Ectodermal cell (in vitro differentiated cells): ENCODE results near the gene SREBF1.

ENCODE experiments used
- H3K27ac ChIP-seq: 2 replicates; pipeline ENCODE4 v1.7.0; 2013; ENCODE audit warnings: mild to moderate bottlenecking, low read depth, low read length; ENCODE audit not compliant: insufficient read depth, poor library complexity, severe bottlenecking
- H3K27me3 ChIP-seq: 2 replicates; pipeline ENCODE4 v1.7.0; 2013; ENCODE audit warnings: mild to moderate bottlenecking, low read length; ENCODE audit not compliant: insufficient read depth, control insufficient read depth, poor library complexity, severe bottlenecking
- H3K36me3 ChIP-seq: one replicate; pipeline ENCODE4 v1.7.0; 2013; ENCODE audit warnings: low read length; ENCODE audit not compliant: control insufficient read depth, insufficient read depth
- H3K4me1 ChIP-seq: one replicate; pipeline ENCODE4 v1.7.0; 2013; ENCODE audit warnings: low read length; ENCODE audit not compliant: control insufficient read depth, insufficient read depth
- H3K4me3 ChIP-seq: 2 replicates; pipeline ENCODE4 v1.7.0; 2013; ENCODE audit warnings: low read depth, low read length, control low read depth; ENCODE audit not compliant: insufficient read depth
- H3K9me3 ChIP-seq: 2 replicates; pipeline ENCODE4 v1.7.0; 2013; ENCODE audit warnings: mild to moderate bottlenecking, low read length, moderate library complexity; ENCODE audit not compliant: control insufficient read depth
- WGBS, 2 experiments: methylation state at CpG; one replicate each; pipeline ENCODE4 v1.1.7; 2013; ENCODE audit warnings: missing lambda C conversion rate in 2 of 2; 5-methylcytosine and 5-hydroxymethylcytosine counted together

Gene SREBF1

GRCh38 chr17:17767887-17768418 lies 68.8 kb downstream of the SREBF1 start:
- WGBS, 2 experiments = 91 to 93% methylated on average over 6 of the region's 6 CpGs
- Histone ChIP-seq H3K27ac (peak overlapping the region; percentile 30), H3K4me1 (peaks cover 67% of the 10 kb centered on the region), H3K4me3 (no peak overlapping the region), H3K9me3 (no peaks in the 10 kb centered on the region), H3K36me3 (no peaks in the 10 kb centered on the region), H3K27me3 (no peaks in the 10 kb centered on the region)

DNA sequence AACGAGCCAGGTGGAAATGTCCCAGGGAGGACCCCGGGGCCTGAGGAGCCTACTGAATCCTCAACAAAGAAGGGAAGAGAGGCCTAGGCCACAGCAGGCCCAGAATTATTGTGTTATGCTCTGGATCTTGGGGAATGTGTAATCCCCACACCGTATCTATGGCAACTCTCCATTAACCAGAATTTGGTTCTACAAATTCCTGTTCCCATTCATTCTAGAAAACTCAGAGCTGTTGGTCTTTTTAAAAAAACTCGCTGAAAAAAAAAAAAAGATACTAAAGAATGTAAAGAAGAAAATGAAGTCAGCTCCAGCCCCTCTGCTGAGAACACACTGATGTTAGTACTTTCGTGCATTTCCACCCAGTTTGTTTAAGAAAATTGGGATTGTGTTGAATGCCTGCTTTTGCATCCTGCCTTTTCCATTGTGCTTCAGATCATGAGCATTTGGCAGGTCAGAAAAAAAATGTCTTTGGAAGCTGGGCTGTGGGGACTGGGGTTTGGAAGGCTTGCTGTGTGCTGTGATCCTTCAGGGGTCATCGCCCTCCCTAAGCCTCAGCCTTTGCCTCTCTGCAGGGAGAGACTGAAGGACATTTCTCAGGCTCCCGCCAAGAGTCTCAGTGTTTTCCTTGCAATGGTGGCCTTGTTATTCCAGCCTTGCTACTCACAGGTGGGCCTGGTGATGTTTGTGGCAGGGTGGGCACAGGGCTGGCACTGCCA lies 69.5 kb downstream of the SREBF1 start:
- H3K4me3 ChIP-seq = no peak overlapping the region
- no peaks in the 10 kb centered on the region for H3K36me3 ChIP-seq
- 74 to 76% methylated on average over 6 to 7 of the region's 7 CpGs for WGBS, 2 experiments
- no peaks in the 10 kb centered on the region for H3K9me3 ChIP-seq
- H3K4me1 ChIP-seq = peaks cover 73% of the 10 kb centered on the region
- H3K27ac ChIP-seq = peak overlapping the region; percentile 30
- no peaks in the 10 kb centered on the region for H3K27me3 ChIP-seq

GRCh38 chr17:17766744-17767120 lies 70.1 kb downstream of the SREBF1 start:
- H3K4me1 ChIP-seq = peaks cover 74% of the 10 kb centered on the region
- H3K27ac ChIP-seq = peak overlapping the region; percentile 30

GRCh38 chr17:17766077-17766743 lies 70.6 kb downstream of the SREBF1 start:
- Histone ChIP-seq H3K27me3 (no peaks in the 10 kb centered on the region), H3K9me3 (no peaks in the 10 kb centered on the region), H3K4me3 (no peak overlapping the region), H3K36me3 (no peaks in the 10 kb centered on the region), H3K27ac (peak overlapping the region; percentile 30), H3K4me1 (peaks cover 69% of the 10 kb centered on the region)
- 83 to 86% methylated on average over 20 of the region's 20 CpGs for whole genome bisulfite sequencing, 2 experiments

More at GRCh38 chr17:17766744-17767120, 70.1 kb downstream of the SREBF1 start:
- H3K36me3 ChIP-seq = no peaks in the 10 kb centered on the region
- no peaks in the 10 kb centered on the region for H3K27me3 ChIP-seq
- WGBS, 2 experiments = 85 to 89% methylated on average over 4 of the region's 4 CpGs
- no peak overlapping the region for H3K4me3 ChIP-seq
- no peaks in the 10 kb centered on the region for H3K9me3 ChIP-seq

GRCh38 chr17:17765359-17766076 lies 71.3 kb downstream of the SREBF1 start:
- no peaks in the 10 kb centered on the region for H3K9me3 ChIP-seq
- no peak overlapping the region for H3K4me3 ChIP-seq
- no peaks in the 10 kb centered on the region for H3K36me3 ChIP-seq
- H3K4me1 ChIP-seq = peaks cover 62% of the 10 kb centered on the region
- H3K27ac ChIP-seq = no peak overlapping the region
- no peaks in the 10 kb centered on the region for H3K27me3 ChIP-seq
- WGBS, 2 experiments = 91 to 93% methylated on average over 14 of the region's 14 CpGs

- Histone ChIP-seq H3K9me3 (no peaks in the 10 kb centered on the region), H3K27me3 (no peaks in the 10 kb centered on the region), H3K4me1 (peaks cover 46% of the 10 kb centered on the region), H3K36me3 (no peaks in the 10 kb centered on the region), H3K4me3 (no peak overlapping the region), H3K27ac (no peak overlapping the region)
- WGBS, 2 experiments = 95 to 96% methylated on average over 5 of the region's 5 CpGs
Observed at GRCh38 chr17:17763734-17764133, 73.1 kb downstream of the SREBF1 start.

DNA sequence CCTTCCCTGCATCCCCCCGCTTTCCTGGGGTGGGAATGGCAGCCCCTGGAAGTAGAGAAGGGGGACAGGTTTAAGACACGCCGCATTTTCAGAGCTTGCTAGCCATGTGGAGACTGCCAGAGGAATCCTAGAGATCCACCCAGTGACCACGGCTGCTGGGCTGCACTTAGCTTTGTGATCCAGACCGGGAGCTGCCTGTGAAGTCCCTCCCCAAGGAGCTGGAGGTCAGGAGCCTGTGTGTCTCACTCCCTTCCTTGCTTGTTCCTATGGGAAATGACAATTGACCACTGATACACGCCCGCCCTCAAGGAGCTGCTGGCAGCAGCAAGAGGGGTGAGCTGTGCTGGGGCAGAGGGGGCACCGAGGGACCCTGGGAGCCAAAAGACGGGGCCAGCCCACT lies 73.7 kb downstream of the SREBF1 start:
- no peaks in the 10 kb centered on the region for H3K27me3 ChIP-seq
- H3K4me1 ChIP-seq = peaks cover 40% of the 10 kb centered on the region
- no peaks in the 10 kb centered on the region for H3K9me3 ChIP-seq
- H3K36me3 ChIP-seq = no peaks in the 10 kb centered on the region
- H3K27ac ChIP-seq = no peak overlapping the region
- 71 to 74% methylated on average over 9 of the region's 9 CpGs for WGBS, 2 experiments
- no peak overlapping the region for H3K4me3 ChIP-seq

DNA sequence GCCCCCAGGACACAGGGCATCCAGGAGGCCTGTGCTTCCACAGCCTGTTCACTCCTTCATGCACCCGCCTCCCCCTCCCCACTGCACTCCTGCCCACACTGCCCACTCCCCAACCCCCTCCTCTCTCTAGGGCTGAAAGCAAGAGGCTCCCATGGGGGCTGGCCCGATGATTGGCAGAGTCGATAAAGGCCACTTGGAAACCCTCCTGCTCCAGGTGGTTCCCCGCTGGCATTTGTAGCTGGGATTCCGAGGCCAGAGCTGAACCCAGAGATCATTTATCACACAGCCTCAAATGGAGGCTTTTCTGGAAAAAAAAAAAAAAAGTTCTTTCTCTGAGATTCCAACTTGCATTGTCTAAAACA lies 74.1 kb downstream of the SREBF1 start:
- Histone ChIP-seq H3K9me3 (no peaks in the 10 kb centered on the region), H3K27ac (no peak overlapping the region), H3K36me3 (no peaks in the 10 kb centered on the region), H3K4me3 (no peak overlapping the region), H3K4me1 (peaks cover 38% of the 10 kb centered on the region), H3K27me3 (no peaks in the 10 kb centered on the region)
- WGBS, 2 experiments = 47 to 51% methylated on average over 5 of the region's 5 CpGs
